ENCODE results near the gene PRLR.

The PRLR gene

DNA sequence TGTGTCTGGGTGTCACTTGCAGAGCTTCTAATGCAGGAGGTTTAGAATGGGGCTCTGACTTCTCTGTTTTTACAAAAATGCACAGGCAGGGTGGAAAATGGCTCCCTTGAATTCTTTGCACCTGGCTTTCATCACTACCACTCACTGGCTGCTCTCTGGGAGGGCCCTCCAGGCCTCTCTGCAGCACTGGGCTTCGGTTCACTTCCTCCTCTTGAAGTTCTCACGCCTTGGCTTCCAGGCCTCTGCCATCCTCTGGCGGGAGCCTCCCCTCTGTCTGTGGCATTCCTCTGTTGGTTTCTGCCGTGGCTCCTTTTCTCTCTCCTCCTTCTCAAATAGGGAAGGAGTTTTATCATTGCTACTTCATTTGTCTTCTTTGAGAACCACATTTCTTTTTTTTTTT, 2.8 kb upstream of the PRLR start:
- DNase-seq, result no peak

DNA sequence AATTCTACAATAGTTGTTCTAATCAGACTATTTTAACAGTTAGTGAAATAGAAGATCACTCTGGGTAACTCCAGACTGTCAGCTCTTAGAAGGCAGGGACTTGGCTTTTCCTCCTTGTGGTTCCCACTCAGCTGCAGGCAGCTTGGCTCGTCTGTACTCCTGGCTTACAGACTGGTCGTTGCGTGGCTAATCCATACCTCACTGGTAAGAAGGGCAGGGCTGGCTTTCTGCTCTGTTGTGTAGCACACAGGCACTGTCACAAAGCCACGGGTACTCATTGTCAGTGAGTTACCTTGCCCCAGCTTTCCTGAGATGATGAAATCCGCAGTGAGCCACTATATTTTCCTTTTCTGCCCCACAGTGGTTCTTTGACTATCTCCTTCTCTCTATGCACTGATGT, 1.8 kb upstream of the PRLR start:
- DNase-seq, result no peak

DNA sequence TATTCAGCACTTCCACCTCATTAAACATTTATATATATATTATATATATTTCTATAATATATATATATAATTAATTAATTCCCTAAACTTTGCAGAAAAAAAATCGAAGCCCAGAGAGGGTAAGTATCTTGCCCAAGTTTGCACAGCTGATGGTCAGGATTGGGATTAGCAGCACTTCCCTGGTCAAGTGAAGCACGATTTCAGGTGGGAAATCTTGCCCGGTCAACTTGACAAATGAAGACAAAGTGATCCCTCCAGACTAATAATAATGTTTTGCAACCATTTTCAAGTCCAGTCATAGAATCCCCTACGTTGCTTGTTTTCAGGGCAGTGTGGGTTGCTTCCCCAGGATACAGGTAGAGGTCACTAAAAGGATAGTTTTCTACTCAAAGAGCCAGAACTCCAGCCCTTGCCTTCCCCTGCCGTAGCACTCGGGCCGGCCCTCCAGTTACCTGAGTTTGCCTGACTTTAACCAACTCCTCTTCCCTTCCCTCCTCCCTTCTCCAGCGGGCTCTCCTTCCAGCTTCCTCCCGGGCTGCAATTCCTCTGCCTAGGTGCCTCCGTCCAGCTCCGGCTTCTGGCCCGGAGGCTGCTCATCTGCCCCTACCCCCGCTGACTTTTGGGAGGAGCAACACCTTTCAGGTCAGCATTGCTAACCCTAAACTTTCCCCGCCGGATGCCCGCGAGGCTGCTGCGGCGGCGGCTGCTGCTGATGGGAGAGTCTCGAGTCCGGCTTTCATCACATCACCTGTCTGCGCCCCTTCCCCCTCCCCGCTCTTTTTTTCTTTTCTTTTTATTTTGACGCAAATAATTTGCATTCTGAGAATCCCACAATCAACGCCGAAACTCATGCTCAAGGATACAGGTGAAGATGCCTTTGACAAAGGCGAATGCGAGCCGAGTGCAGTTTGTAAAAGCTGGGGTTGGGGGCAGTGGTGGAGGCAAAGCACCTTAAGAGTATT, 930 bp downstream of the PRLR start:
- peak in 1 of 3 donors; percentile 26 for DNase-seq

DNA sequence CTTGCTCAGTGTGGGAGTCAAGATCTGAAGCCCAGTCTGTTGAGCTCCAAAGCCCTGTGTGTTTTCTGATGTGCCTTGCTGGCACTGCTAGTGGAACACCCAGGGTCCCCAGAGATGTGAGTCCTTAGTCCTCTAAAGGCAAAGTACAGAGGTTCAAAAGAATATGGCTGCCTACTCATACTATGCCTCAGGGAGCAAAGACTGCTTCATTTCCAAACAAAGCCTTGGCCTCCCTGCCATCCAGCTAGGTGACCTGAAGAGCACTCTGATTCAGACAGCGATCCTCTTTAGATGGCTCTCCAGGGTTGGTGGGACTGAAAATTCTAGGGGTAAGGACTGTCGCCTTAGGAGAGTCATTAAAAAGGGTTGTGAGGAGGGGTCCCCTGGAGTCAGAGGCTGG, 2.0 kb downstream of the PRLR start:
- DNase-seq, result no peak

DNA sequence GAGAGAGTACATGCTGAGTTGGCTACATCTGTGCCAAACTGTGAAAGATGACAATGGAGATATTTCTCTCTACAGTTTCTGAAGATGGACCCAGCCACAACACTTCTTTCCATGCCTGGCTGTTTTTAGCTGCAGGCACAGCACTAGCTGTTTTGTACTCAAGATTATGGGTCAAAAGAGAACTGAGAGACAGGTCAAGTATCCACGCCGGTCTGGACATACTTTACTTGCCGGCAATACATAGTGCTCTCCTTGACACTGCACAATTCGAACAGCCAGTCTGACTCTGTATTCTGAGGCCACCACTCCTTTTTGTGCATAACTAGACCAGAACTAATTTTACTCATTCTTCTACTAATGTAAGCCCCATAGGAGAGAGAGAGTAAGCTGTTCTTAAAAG, 2.6 kb downstream of the PRLR start:
- no peak for DNase-seq

DNA sequence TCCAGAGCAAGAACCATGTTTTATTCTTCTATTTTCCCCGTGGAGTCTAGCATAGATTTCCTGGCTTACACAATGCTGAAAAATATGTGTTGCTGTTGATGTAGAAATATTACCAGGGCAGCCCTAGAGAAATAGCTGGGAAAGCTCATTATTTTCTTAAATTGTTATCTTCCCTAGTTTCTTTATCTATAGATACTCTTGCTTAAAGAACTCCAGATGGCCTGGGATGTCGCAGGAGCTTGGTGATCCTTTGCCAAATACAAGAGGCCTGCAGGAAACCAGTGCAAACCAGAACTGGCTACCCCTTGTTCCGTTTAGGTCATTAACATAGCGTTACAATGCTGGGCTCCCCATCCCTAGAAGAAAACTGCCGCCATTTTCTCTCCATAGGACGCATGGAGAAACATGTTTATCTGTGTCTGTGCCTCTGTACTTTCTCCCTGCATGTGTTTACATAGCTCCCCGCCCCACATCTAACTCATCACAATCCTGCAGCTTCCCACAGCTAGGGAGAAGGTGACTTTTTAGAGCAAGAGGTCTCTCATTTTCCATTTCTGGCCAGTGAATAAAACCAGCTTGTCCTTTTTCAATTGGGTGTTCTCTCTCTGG, 6.4 kb downstream of the PRLR start:
- DNase-seq, result no peak

DNA sequence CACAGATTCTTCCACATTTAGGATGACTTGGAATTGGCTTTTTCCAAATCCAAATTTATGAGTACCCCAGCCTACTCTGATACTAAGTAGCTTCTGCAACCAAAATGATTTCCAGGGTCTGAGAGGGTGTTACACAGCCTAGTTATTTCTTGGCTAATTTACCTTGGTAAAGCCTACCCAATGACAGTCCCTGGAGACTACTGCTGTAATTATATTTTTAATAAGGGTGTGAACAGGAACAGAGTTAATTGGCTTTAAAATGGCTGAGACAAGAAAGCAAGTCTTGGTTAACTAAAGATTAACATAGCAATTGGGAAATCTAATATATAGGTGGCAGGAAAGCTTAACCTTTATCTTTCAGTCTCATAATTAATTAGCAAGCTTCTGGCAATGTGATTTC, 9.3 kb downstream of the PRLR start:
- DNase-seq, result no peak

DNA sequence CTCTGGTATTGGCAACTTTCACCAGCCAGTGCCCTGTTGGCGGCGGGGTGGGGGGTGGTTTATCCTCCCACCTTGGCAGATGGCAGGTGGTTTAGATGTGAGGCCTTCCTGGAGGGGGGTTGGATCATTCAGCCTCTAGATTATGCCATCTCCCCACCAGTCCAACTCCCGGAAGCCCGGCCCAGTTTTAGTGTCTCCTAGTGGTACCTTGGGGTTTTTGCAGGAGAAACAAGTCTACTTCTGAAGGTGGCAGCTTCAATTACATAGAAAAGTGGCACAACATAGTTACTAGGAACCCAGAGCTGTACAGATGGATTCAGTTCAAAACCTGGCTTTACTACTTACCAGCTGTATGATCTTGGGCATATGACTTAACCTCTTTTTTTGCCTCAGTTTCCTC, 11.3 kb downstream of the PRLR start:
- no peak for DNase-seq

DNA sequence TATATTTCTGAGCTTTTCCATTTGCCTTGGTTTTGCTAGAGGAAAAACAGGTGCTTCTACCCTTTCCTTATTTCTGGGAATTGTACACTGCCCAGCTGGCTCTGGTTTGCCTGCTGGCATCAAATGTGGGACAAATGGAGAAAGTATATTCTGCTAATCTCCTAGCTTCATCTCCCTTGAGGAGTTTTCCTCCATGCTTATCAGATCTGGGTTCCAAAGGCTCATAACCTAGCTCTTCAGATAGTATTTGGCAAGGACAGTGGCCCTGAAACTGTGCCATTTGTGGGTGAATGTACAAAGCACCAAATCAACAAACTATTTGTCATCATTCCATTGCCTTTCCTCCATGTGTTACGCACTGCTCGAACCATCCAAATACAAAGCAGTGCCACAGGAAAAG, 16.2 kb downstream of the PRLR start:
- peak in 1 of 3 donors; percentile 16 for DNase-seq

DNA sequence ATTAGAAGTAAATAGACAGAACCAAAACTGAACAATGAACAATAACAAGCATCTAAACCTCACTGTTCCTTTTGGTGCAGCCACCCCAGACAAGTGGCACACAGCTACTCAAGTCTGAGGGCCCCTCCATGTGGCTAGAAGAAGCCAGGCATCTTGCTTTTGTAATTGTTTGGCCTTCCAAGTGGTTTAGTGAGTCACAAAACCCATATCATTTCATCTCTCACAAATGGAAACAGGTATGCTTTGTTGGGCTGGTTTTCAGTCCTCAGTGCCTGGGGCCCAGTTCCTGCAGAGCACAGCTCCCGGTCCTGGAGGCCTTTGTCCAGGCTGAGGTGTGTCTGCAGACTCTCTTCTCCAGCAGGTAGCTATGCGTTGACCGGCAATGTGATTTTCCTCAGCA, 16.7 kb downstream of the PRLR start:
- DNase-seq, result no peak

DNA sequence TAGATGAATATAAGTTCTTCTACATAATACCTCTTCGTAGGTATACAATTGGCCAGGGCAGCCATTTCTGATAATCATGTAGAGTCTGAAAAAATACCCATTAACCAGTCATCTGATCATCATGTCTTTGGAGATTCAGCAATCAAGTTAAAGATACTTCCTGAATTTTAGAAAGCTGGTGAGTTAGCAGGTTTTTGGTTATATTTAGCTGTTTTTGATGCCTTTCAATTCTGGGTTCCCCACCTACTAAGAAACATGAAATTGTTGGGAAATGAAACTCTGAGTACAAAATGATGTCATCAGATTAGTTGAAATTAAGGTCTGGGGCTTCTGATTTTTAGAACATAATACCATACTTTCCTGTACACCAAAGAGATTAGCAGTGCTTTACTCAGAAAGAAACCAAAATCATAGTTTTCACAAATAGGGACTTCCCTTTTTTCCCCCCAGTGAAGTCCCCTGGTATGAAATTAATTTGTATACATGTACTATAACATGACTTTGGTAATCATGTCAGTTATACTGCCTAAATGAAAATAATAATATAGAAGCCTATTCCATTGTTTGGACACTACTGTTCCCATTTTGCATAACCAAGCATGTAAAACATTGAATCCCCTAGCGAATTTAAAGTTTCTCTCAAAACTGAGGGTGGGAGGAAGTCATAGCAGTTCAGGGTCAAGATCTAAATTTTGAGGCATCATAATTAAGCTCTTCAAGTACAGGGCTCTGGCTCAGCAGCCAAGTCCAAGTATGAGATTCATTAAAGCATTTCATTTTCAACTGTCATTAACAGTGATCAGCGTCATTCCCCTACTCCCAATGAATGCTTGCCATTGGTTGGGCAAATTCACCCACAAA, 17.9 kb downstream of the PRLR start:
- peak; percentile 59 to 90 (median 78) for DNase-seq

DNA sequence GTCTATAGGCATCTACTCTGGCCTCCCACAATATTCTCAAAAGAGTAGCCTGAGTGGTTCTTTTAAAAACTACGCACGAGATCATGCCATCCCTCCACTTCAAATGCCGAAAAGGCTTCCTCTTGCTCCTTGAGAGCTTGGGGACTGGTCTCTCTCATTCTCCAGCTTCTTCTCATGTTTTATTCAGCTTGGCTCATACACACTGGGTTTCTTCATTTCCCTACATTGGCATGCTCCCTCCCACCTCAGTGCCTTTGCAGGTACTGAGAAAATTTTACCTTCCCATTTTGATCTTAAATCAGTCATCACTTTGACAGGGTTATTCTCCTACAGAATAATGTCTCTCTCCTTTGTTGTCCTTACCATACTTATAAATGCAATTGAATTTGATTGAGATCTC, 20.4 kb downstream of the PRLR start:
- DNase-seq, result no peak

DNA sequence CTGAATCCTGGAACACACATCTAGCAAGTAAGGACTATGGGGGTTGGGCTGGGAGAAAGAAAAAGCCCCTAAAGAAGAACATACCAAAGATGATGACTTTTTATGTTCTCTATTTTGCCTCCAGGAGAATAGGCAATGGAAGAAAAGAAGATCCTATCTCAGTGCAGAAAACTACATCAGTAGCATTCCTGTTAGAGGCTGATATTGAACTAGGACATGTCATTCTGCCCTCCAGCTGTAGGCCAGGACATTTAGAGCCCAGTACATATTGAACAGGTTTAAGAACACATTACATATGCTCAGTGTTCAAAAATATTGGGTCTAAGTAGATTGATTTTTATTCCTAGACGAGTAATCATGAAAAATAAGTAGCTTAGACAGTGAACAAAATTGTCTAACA, 24.7 kb downstream of the PRLR start:
- DNase-seq, result no peak

DNA sequence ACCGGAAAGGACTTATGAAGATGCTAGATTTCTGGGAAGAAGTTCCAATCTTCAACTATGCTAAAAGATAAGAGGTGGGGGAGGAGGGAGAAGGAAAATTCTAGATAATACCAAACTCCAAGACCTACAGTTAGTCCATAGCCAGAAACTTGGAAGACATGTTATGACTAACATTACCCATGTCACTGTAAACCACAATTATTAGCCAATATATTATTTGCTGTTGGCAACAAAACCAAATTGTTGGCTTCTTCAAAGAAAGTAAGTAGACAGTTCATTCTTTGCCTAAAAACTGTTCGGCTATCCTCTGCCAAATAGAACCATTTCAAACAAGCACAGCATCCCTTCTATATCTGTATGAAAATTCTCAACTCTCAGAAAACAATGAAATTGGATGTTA, 25.1 kb downstream of the PRLR start:
- DNase-seq, result no peak

DNA sequence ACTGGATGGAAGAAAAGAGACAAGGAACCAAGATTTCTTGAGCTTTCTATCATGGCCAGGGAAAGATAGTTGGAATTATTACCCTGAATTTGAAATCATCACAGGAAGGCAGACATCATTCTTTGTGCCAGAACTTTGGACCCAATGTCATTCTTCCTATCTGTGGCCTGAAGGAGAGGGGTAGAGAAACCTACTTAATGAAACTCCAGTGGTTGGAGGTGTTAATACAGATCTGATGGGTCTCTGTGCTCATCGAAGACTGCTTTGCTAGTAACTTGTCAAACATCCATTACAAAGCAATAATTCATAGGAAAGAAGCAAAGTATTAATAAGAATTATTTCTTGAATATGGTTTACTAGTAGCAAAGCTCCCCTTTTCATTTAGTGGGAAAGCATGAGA, 26.9 kb downstream of the PRLR start:
- DNase-seq, result no peak

DNA sequence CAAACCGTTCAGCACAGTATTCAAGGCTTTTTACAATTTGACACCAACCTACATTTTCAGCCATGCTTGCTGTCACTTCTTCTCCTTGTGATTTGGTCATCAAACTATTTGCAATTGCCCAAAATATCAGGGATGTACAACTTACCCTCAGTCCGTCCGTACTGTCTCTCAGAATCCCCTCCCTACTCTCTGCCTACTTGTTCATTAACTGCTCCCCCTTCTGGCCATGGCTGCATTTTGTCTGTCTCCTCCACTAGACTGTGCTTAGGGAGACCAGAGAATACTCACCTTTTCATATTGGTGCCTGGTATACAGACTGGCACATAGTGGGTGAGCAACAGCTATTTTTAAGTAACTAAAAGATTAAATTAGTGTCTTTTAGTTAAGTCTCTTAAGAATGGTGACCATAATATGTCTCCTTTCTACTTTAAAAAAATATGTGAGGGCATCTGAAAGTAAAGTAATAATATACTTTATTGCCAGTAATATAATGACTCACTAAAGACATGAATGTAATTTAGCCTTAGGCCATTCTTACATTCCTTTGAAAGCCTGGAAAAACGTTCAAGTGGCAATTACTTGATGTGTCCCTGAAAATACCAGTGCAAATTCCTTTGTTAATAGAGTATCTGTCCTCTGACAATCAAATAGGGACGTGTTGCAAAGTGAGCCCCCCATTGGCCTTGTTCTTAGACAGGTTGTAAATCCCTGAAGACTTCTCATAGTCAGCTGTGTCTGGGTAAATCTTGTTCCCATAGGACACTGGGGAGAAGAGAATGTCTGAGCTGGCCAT, 27.8 kb downstream of the PRLR start:
- peak; percentile 55 to 76 (median 68) for DNase-seq

DNA sequence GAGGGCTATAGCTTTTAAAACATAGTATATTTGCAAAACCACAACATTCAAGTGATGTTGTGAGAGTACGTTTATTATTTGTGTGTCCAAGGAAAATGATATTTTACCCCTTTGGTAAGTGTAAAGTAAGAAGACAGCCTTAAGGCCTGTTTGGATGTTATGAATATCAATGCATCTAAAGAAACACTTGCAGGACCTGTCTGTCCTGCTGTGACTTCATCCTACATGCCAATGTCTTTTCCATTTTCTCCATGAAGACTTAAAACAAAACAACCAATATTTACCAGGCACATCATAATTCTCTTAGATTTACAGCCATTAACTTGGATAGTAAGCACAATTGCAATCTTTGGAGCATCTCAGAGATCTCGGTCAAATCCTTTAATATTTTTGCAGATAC, 29.0 kb downstream of the PRLR start:
- no peak for DNase-seq

DNA sequence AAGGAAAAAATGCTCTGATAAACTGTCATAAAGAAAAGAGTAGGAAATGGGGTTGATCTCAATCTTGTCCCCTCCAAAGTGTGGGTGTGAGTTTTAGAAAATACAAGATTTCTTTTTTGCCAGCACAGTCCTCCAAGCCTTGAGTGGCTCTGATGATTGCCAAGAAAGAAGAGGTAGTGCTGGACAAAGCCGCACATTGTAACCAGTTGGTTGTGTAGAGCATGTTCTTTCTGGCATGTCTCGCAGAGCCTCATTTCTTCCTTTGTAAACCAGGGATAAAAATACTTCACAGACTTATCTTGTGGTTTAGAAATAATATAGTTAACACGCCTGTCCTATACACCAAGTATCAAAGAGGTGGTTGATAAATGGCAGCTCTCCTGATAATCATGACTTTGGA, 30.4 kb downstream of the PRLR start:
- DNase-seq, result no peak

DNA sequence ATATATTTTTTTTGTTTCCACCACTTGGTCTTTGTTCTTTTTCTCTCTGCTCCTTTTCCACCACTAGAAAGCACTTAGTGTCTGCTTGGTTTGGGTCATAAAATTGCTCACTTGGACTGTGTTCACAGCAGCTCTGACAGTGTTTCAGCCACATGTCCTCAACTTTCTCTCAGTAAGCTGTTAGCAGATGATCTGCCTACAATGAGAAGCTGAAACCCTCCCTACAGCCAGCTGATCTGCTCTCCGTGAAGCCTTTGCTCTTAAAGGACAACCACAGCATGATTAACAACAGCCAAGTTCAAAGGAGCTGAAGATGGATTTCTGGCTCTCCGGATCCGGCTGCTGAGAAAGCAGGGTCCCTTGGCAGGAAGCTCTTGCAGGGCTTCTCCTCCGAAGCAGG, 31.6 kb downstream of the PRLR start:
- DNase-seq, result peak in 1 of 3 donors; percentile 6

DNA sequence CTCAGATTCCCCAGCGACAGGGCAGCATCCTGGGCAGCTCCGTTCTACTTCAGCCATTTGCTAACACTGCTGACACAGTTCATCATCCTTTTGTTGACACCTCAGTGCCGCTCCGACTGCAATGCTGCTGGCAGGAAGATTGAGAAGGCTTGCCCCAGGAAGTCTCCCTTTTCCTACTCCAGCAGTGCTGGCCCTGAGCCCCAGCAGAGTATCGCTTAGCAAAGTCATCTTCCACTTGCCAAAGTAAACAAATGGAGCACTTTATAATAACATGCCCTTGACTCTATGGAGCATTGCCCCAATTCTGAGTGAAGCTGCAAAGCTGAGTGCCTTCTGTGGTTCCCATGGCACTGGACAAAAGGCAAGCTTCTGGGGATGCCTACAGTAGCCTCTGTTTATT, 32.2 kb downstream of the PRLR start:
- no peak for DNase-seq

DNA sequence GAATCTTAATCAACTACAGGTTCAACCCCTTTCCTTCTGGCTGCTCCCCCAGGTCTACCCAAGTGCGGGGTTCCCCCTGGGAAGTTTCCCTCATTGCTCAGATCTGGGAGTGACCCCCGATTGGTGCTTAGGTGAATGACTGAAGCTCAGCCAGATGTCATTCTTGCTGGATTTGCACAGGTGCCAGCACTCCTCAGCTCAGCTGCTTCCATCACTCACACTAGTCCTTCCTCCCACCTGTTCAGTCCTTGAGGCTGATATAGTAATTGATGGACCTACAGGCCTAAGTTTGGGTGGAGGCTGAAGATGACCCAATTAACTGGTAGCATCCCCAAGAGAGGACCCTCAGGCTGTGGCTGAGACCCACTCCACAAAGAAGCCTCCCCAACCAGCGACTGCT, 32.9 kb downstream of the PRLR start:
- DNase-seq, result no peak

DNA sequence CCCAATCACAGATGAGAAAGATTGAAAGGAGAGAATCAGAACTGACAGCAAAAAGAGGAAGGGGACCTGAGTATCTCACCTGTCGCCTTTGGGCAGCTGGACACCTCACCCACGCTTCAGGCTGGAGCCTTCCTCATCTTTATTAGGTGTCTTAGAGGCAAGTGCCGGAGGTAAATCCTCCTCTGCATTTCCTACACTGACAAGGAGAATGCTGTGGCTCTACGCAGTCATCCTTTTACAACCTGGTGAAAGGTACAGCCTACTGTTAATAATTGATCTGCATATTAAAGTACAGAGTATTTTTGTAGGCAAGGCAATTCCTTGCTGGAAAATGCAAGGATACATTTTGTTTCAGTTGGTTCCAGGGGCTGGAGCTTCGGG, 34.8 kb downstream of the PRLR start:
- DNase-seq, result no peak

Data from suppressor macrophage treated with lipopolysaccharide for 1 hour (primary cell).